GM21786 (cell line): ENCODE data around the gene SMCP.

ENCODE experiments used
- ATAC-seq: cut with Tn5 transposase; IDR thresholded peaks from one replicate; pipeline ENCODE4 v1.9.1; 2021; ENCODE audit not compliant: unreplicated experiment

The SMCP gene

GRCh38 chr1:152886085-152886484 lies 8.0 kb downstream of the SMCP start:
- no peak for ATAC-seq

- no peak for ATAC-seq
Observed at GRCh38 chr1:152886758-152887409, 8.8 kb downstream of the SMCP start.

- ATAC-seq, result no peak
Observed at GRCh38 chr1:152888126-152888525, 10.0 kb downstream of the SMCP start.

- ATAC-seq, result no peak
Observed at GRCh38 chr1:152899027-152899426, 20.9 kb downstream of the SMCP start.

- no peak for ATAC-seq
Observed at GRCh38 chr1:152899883-152900282, 21.8 kb downstream of the SMCP start.

- no peak for ATAC-seq
Observed at GRCh38 chr1:152901631-152902030, 23.5 kb downstream of the SMCP start.

GRCh38 chr1:152902636-152903035 lies 24.5 kb downstream of the SMCP start:
- no peak for ATAC-seq

GRCh38 chr1:152904688-152905440 lies 26.7 kb downstream of the SMCP start:
- ATAC-seq, result no peak

- no peak for ATAC-seq
Observed at GRCh38 chr1:152906023-152906565, 28.0 kb downstream of the SMCP start.

- ATAC-seq, result peak; percentile 43
Observed at GRCh38 chr1:152907686-152908601, 29.8 kb downstream of the SMCP start, which contains the start of gene IVL. IVL (plus strand) TSS chr1:152908546; CDS start chr1:152909798, 1,252 bp downstream.

GRCh38 chr1:152909206-152909605 lies 31.1 kb downstream of the SMCP start:
- ATAC-seq, result no peak

GRCh38 chr1:152912471-152912870 lies 34.3 kb downstream of the SMCP start:
- ATAC-seq, result no peak

GRCh38 chr1:152912900-152913299 lies 34.8 kb downstream of the SMCP start:
- no peak for ATAC-seq

GRCh38 chr1:152917794-152918193 lies 39.7 kb downstream of the SMCP start:
- no peak for ATAC-seq

GRCh38 chr1:152919071-152919470 lies 40.9 kb downstream of the SMCP start:
- ATAC-seq, result no peak

- no peak for ATAC-seq
Observed at GRCh38 chr1:152924191-152924590, 46.1 kb downstream of the SMCP start.

GRCh38 chr1:152926091-152926490 lies 48.0 kb downstream of the SMCP start:
- no peak for ATAC-seq

- no peak for ATAC-seq
Observed at GRCh38 chr1:152928671-152929070, 50.5 kb downstream of the SMCP start.

- ATAC-seq, result no peak
Observed at GRCh38 chr1:152932170-152932811, 54.2 kb downstream of the SMCP start.

GRCh38 chr1:152933196-152933595 lies 55.1 kb downstream of the SMCP start:
- no peak for ATAC-seq
